ENCODE measurements around the gene STXBP2.

Gene STXBP2

DNA sequence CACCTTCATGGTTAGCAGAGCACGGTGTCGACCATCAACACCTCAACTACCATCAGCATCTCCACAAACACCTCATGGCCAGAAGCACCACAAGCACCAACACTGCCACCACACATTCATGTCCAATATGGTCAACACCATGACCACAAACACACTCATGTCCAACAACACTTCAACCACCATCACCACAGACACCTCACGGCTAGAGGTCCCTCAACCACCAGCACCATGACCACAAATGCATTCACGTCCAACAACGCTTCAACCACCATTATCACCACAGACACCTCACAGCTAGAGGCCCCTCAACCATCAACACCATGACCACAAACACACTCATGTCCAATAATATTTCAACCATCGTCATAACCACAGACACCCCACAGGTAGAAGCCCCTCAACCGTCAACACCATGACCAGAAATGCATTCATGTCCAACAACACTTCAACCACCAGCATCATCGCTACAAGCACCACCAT lies 53.9 kb downstream of the STXBP2 start:
- TF ChIP-seq, protein P1, sequence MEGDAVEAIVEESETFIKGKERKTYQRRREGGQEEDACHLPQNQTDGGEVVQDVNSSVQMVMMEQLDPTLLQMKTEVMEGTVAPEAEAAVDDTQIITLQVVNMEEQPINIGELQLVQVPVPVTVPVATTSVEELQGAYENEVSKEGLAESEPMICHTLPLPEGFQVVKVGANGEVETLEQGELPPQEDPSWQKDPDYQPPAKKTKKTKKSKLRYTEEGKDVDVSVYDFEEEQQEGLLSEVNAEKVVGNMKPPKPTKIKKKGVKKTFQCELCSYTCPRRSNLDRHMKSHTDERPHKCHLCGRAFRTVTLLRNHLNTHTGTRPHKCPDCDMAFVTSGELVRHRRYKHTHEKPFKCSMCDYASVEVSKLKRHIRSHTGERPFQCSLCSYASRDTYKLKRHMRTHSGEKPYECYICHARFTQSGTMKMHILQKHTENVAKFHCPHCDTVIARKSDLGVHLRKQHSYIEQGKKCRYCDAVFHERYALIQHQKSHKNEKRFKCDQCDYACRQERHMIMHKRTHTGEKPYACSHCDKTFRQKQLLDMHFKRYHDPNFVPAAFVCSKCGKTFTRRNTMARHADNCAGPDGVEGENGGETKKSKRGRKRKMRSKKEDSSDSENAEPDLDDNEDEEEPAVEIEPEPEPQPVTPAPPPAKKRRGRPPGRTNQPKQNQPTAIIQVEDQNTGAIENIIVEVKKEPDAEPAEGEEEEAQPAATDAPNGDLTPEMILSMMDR (IDR thresholded peaks at IDR 0.05; ENCODE audit: low read depth, low read length, missing control alignments), result no peak
- Histone ChIP-seq H3K36me3 (replicated peaks) (no peaks in the 10 kb centered on the region), H3K27me3 (replicated peaks) (no peaks in the 10 kb centered on the region), H3K27ac (no peak overlapping the region), H3K4me3 (ENCODE audit: low read depth, low read length) (no peak overlapping the region)
- in situ Hi-C loops (cut with HindIII; ENCODE audit: low pct_ligation_motif_present, low sequenced_read_pairs), result no loop called here
- no peak for DNase-seq

GRCh38 chr19:7691497-7691896 lies 54.6 kb downstream of the STXBP2 start:
- Histone ChIP-seq H3K36me3 (replicated peaks) (no peaks in the 10 kb centered on the region), H3K27ac (no peak overlapping the region), H3K4me3 (ENCODE audit: low read depth, low read length) (no peak overlapping the region), H3K27me3 (replicated peaks) (no peaks in the 10 kb centered on the region)
- TF ChIP-seq, protein P1 (IDR thresholded peaks at IDR 0.05; ENCODE audit: low read depth, low read length, missing control alignments), result no peak
- in situ Hi-C loops (cut with HindIII; ENCODE audit: low pct_ligation_motif_present, low sequenced_read_pairs), result no loop called here
- no peak for DNase-seq

- H3K4me3 ChIP-seq (ENCODE audit: low read depth, low read length), result no peak overlapping the region
- H3K36me3 ChIP-seq (replicated peaks), result no peaks in the 10 kb centered on the region
- no peak for DNase-seq
- in situ Hi-C loops (cut with HindIII; ENCODE audit: low pct_ligation_motif_present, low sequenced_read_pairs), result no loop called here
- H3K27ac ChIP-seq, result no peak overlapping the region
- no peaks in the 10 kb centered on the region for H3K27me3 ChIP-seq (replicated peaks)
- TF ChIP-seq, protein P1 (IDR thresholded peaks at IDR 0.05; ENCODE audit: low read depth, low read length, missing control alignments), result no peak
These were observed 55.6 kb downstream of the STXBP2 start for GRCh38 chr19:7692417-7693088.

DNA sequence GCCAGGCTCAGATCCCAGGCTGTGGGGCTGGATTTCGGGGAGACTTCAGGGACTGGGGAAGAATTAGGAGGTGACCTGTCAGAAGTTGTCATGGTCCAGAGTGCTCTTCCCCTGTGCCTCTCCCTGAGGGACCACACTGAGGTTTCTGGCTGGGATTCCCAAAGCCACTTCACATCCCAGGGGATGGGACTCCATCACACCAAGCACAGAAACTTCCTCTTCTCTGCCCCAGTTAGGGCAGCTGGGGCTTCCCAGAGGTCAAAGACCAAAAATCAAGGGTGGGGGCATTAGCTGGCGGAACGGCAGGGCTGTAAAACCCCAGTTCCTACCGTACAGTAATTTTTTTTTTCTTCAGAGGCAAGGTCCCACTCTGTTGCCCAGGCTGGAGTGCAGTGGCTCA lies 57.6 kb downstream of the STXBP2 start:
- Histone ChIP-seq H3K36me3 (replicated peaks) (no peaks in the 10 kb centered on the region), H3K27me3 (replicated peaks) (no peaks in the 10 kb centered on the region), H3K4me3 (ENCODE audit: low read depth, low read length) (no peak overlapping the region), H3K27ac (no peak overlapping the region)
- TF ChIP-seq, protein P1 (IDR thresholded peaks at IDR 0.05; ENCODE audit: low read depth, low read length, missing control alignments), result no peak
- in situ Hi-C loops (cut with HindIII; ENCODE audit: low pct_ligation_motif_present, low sequenced_read_pairs), result no loop called here
- DNase-seq, result no peak
